ENCODE results near the gene ACSL4.
A peak's percentile ranks its signal among the peaks of the same experiment; 100 is the strongest.
"Not testable (repeated sequence)": the region's sequence is repeated elsewhere in the genome, so short reads cannot be mapped to it uniquely, and the experiment has no call there.

ACSL4 gene

DNA sequence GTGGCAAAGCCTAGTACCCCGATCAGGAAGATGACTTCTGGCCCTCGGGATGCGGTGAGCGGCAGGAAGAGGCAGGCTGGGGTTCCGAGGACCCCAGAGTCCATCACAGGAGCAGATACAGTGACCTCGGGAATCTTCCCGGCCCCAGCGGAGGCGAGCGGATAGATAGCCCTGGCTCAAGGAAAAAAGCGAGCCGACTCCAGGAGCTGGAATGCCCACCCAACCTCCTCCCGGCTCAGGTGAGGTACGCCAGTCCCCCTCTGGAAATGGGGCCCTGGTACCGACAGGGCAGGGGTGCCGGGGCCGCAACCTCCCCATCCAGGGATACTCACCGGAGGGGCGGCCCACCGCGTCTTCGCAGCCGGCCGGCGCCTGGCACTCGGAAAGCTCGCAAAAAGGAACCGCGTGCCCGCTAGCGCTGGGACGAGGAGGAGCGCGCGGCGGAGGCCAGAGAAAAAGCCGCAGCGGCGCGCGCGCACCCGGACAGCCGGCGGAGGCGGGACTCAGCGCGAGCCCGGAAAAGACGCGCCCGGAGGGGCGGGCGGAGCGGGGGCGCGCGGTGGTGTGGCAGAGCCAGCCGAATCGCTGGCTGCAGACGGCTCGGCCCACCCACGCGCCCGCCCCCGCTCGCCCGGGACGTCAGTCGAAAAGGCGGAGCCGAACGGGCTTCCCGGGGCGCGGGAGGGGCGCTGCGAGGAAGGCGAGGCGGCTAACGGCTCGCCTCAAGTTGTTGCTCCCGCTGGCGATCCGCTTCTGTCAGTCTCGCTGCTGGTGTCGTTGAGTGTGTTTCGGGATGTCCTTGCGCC is at the start of gene ACSL4:
ACSL4 (minus strand) TSS at position 451 of the 806 bp plus-strand sequence. CDS start 49,894 bp downstream, outside the sequence.
- peak; percentile 62 to 86 (median 70) for DNase-seq (ENCODE audit: low read depth in 3 of 3)

DNA sequence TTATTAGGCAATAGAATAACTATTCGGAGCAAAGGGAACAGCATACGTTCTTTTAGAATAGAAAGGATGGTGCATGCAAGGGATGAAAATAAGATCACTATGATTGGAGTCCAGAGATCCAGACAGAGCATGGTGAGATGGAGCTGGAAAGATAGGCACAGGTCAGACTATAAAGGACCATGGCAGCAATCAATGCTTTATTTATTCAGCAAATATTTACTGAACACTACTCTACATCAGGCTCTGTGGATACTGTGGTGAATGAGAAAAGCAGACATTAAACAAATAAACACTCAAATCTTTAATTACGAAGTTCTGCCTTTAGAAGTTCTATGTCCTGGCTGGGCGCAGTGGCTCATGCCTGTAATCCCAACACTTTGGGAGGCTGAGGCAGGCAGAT is 44.7 kb upstream of the ACSL4 start:
- DNase-seq (ENCODE audit: low read depth in 3 of 3) = no peak

DNA sequence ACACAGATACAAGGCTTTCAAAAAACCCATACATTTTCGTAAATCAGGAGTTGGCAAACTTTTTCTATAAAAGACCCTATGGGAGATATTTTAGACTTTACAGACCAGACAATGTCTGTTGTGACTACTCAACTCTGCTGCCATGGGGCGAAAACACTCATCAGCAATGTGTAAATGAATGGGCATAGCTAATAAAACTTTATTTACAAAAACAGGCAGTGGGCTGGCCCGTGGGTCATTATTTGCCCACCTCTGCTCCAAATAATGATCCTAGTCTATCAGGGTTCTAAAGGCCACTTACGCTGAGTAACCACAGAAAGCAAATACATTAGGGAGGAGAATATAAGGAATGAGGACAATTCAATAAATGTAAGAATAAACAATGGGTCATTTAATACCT is 43.9 kb upstream of the ACSL4 start:
- DNase-seq (ENCODE audit: low read depth in 3 of 3) = no peak

DNA sequence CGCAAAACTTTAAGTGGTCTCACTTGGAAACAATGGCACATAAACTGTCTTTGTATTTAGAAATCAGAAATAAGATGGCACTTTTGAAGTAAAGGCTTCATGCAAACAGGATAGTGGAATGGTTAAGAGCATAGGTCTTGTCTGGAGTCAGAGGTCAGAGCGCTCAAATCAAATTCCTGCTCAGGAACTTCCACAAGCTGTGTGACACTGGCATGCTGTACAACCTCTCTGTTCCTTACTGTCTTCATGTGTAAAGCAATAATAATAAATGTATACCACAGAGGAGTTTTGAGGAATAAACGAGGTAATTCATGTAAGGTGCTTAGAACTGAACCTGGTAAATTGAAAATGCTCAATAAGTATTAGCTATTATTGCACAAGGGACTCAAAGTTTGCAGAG is 43.4 kb upstream of the ACSL4 start:
- no peak for DNase-seq (ENCODE audit: low read depth in 3 of 3)

DNA sequence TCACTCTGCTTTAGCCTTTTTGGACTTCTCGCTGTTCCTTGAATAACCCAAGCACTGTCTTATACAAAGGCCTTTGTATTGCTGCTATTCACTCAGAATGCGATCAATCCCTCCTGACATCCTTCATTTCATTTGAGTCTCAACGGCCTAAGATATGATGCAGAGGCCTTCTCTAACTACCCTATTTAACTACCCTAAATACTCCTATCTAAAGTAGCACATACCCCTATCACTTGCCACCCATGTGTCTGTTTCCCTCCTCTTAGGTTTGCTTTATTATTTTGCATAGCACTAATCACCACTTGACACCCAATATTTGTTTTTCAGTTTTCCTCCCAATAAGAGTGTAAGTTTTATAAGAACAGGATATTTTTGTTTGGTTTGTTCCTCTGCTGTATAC is 42.3 kb upstream of the ACSL4 start:
- no peak for DNase-seq (ENCODE audit: low read depth in 3 of 3)

DNA sequence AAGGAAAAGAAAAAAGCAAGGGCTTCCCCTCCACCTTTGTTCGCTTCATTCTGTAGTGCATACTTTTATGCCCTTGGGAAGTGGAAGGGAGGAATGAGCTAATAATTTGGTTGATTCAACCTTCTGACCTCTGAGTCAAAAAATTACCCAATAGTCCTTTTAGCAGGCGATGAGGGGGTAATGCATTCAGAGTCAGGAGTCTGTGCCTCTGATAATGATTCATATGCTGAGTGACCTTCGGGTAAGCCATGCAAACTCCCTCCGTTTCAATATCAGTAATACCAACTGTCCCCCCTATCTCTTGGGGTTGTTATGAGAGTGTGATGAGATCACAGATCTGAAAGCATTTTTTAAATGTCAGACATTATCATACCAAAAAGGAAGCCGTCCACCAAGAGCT is 41.6 kb upstream of the ACSL4 start:
- no peak for DNase-seq (ENCODE audit: low read depth in 3 of 3)

DNA sequence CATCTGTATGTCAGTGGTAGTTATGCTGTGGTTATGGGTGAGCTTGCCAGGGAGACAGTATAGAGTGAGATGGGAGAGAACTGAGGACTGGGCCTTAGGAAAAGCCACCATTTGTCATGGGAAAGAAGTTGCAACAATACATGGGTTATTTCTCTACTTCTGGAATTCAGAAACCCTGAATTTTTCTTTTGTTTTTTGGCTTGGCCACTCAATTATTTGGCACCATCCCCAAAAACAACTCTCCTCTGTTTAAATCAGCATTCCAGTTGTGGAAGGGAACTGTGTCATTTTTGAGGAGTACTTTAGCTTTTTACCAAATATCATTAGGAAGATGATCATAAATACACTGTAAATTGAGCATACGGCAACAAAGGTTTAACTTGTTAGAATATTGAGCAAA is 41.1 kb upstream of the ACSL4 start:
- no peak for DNase-seq (ENCODE audit: low read depth in 3 of 3)

DNA sequence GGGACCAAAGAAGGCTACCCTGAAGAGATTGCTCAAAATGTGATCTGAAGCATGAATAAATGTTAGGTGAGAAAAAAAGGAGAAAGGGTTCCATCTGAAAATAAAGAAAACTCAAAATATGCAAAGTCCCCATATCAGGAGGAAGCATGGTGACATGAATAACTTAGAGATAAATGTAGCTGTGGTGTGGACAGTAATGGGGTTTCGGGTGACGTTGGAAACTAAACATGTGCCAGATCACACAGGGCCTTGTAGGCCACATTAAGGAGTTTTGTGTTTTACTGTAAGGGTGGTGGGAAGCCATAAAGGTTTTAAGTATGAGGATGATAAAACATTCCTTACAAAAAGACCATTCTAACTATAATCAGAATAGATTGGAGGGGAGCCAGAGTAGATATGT is 40.3 kb upstream of the ACSL4 start:
- DNase-seq (ENCODE audit: low read depth in 3 of 3) = no peak

DNA sequence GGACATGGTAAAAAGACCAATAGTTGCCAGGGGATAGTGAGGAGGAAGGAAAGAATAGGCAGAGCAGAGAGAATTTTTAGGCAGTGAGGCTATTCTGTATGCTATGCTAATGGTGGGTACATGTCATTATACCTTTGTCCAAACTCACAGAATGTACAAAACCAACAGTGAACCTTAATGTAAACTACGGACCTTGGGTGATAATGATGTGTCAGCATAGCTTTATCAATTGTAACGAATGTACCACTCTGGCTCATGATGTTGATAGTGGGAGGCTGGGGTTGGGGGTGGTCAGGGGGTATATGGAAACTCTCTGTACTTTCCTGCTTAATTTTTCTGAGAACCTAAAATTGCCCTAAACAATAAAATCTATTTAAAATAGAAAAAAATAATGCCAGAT is 37.7 kb upstream of the ACSL4 start:
- no peak for DNase-seq (ENCODE audit: low read depth in 3 of 3)

DNA sequence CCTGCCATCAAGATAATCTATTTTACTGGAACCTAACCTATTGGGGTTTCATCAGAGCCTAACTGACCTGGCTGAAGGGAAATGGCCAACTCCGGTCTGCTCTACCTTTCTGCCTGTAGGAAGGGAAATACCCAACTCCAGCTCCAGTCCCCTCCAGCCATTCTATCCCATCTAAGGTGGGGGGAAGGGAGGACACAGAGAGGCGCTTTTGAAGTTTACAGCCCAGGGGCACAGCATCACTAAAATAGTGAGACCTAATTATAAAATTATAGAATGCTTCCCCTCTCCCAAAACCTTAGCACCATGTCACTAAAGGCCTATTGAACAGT is 27.8 kb upstream of the ACSL4 start:
- no peak for DNase-seq (ENCODE audit: low read depth in 3 of 3)

DNA sequence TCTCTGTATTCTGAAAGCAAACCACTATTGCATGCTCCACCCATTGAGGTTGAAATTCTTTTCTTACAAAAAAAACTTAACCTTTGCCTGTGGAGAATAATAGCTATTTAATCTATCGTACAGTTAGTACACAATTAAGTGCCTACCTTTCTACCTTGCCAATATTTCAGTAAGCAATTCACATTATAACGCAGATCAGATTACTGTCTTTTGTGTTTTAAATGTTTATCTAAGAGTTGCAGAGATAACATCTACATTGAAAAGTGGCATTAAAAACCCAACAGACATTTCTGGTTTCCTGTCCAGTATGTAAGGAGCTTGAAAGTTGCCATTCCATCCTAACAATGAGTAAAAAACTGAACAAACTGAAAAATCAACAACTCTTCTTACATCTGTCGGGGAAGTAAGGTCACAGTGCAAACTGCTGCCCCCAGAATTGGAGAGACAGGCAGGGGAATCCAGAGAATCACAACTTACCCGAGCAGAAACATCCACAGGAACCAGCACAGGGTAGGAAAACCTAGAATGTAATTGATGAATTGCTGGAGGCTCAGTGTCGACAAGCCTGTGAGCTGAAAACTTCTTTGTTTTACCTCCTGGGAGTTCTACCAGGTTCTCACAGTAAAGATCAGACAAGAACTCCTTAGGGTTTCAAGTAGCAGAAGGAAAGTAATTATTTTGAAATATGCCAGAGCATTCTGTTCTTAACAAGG is 27.3 kb upstream of the ACSL4 start:
- DNase-seq (ENCODE audit: low read depth in 3 of 3) = no peak

DNA sequence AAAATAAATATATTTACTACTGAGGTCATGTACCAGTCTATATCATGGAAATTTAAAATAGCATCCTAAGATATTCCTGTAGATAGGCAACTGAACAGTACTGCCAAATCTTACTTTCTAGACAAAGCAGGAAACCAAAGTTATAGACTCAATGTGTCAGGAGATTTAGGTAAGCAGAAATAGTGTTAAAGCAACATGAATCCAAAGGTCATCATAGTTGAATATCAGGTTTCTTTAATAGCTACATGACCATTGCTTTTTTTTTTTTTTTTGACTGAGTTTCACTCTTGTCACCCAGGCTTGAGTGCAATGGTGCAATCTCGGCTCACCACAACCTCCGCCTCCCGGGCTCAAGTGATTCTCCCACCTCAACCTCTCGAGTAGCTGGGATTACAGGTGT is 20.2 kb upstream of the ACSL4 start:
- no peak for DNase-seq (ENCODE audit: low read depth in 3 of 3)

DNA sequence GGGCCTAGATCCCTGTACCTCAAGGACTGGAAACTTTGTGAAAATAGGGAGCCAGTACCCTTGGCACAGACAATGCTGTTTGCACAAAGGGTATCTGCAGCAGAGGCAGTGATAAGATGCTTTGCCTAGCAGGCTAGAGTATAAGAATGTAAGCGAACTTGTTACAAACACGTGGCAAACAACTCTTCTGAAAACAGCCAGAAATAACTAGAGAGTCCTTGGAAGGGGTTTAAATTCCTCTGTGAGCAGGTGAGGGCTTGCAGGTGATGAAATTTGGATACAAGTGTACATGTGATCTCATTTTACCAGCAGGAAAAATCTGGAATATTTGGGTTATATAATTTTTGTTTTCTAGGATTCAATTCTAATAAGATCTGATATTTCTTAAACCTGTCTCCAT is 18.6 kb upstream of the ACSL4 start:
- no peak for DNase-seq (ENCODE audit: low read depth in 3 of 3)

DNA sequence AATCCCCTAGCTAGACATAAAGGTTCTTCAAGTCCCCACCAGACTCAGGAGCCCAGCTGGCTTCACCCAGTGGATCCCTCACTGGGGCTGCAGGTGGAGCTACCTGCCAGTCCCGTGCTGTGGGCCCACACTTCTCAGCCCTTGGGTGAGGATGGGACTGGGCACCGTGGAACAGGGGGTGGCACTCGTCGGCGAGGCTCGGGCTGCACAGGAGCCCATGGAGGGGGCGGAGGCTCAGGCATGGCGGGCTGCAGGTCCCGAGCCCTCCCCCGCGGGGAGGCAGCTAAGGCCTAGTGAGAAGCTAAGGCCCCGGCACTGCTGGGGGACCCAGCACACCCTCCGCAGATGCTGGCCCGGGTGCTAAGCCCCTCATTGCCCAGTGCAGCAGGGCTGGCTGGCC is 16.1 kb upstream of the ACSL4 start:
- DNase-seq (ENCODE audit: low read depth in 3 of 3) = no peak

DNA sequence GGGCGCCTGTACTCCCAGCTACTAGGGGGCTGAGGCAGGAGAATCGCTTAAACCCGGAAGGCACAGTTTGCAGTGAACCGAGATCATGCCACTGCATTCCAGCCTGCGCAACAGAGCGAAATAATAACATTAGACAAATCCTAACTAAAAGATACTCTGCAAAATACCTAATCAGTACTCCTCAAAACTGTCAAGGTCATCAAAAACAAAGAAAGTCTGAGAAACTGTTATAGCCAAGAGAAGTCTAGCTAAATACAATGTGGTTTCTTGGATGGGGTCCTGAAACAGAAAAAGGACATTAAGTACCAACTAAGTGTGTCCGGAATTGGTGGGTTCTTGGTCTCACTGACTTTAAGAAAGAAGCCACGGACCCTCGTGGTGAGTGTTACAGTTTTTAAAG is 14.6 kb upstream of the ACSL4 start:
- DNase-seq (ENCODE audit: low read depth in 3 of 3) = no peak

DNA sequence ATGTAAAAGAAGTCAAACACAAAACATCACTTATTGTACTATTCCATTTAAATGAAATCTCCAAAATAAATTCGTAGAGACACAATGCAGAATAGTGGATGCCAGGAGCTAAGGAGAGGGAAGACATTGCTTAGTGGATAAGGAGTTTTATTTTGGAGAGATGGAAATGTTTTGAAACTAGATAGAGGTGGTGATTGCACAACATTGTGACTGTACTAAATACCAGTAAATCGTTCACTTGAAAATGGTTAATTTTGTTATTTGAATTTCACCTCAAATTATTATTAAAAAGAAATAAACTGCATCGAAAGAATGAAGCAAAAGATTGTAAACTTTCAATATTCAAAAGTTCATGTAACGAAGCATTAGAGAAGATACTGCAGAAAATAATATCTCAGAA is 9.7 kb upstream of the ACSL4 start:
- DNase-seq (ENCODE audit: low read depth in 3 of 3) = no peak

DNA sequence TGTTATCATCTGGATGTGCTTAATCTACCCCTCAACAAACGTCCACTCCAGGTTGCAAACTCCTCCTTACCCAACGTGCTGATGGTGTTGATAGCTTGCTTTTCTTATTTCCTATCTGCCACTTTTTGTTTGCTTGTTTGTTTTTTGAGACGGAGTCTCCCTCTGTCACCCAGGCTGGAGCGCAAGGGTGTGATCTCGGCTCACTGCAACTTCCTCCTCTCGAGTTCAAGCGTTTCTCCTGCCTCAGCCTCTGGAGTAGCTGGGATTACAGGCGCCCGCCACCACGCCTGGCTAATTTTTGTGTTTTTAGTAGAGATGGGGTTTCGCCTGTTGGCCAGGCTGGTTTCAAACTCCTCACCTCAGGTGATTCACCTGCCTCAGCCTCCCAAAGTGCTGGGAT is 7.8 kb upstream of the ACSL4 start:
- not testable (repeated sequence) for DNase-seq (ENCODE audit: low read depth in 3 of 3)

DNA sequence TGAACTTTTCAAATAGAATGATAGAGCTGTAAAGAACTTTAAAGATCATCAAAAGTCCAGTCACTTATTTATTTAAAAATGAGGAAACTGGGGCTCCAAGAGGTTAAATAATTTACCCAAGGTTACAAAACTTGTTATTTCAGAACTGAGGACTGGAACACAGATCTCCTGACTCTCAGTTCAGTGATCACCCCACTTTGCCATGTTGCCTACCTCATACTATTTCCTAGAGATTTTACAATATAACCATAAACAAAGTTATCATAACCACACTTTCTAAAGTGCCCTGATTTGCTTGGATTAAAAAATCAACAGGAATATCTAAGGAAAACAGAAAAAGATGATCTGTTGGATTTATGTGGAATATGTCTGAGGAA is 7.4 kb upstream of the ACSL4 start:
- DNase-seq (ENCODE audit: low read depth in 3 of 3) = no peak

DNA sequence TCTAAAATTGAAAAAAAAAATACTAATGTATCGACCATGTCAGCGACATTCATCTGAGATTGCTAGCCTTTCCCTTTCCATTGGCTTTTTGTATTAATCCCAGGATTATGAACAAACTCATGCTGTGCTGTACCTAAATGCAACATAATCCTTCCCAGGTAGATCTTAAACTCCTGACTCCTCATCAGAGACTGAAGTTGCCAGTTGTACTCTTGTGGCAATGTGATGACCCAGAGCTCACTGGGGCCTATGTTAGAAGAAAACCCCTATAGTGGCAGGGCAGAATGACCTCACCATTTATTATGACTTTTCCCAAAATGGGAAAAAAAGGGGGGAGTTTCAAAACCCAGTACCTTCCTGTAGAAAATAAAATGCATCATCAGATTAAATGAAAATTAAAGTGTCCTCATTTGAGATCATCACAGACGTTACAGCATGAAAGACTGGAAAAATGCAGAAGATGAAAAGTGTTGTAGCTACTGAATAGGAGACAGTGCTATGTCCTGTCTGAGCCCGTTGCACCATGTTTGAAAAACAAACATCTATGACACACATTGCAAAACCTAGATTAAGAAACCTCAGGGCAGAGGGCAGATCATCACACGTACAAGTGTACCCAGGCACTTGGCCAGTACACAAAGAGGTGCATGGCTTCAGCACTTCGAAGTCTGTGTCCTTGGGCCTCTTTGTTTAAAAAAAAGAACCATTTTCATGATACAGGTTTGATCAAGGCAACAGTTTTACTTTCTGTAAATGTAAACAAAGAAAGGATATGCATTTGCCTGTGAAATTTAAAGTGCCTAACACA is 6.8 kb upstream of the ACSL4 start:
- DNase-seq (ENCODE audit: low read depth in 3 of 3) = no peak

DNA sequence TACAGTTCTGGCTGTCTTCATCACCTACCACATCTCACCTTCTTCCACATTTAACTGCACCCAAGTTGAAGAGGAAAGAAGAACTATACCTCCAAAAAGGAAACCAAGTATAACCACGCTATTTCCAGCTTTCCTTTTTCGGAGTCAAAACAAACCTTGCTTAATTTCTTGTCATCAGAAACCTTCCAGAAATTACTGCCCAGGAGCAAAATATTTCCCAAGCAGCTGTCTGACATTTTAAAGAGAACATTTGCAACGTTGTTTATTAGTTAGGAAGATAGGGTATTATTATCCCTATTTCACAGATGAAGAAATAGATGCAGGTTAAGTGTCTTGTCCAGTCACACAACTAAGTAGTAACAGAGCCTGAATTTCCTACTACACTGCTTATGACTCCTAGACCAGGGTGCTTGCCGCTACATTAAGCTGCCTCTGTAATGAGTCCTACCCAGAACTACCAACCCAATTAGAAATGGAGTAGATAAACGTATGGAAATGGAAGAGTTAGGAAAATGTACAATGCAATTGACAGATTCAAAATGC is 2.2 kb upstream of the ACSL4 start:
- DNase-seq (ENCODE audit: low read depth in 3 of 3) = no peak

DNA sequence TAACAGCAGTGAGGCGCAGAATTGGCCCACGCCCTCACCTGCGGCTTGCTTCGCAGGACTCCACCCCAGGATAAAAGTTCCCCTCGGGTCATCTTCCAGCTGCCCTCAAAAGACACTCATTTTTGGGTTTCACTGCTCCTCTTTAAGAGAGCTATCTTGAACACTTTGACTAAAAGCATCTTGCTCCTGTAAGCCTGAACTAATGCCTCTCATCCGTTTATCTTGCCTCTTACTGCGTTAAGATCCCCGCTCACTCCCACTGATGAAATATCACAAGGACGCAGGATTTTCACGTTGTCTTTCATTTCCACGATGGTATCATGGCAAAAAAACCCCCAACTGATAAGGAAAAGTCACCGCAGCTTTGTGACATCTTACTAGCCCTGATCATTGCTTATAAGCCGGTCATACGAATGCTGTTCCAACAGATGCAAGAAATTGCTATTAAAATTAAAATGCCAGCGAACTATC is 591 bp upstream of the ACSL4 start:
- no peak for DNase-seq (ENCODE audit: low read depth in 3 of 3)

Data from stimulated activated CD4-positive, alpha-beta T cell treated with anti-CD3 and anti-CD28 coated beads, TNF-alpha, amount 100 ng/mL, for 24 hours (primary cell).